Spleen (tissue), 7 donors: ENCODE data around the gene SMARCA1.

Experiments used
- CTCF ChIP-seq, 11 experiments: fragments of 200-600 bp in 7 of 11; fragments of 450-650 bp in 4 of 11; sonication (generic) in 4 of 11; IDR thresholded peaks in 8 of 11; conservative IDR thresholded peaks in 3 of 11; 1 replicate in 7 of 11; 2 replicates in 4 of 11; pipeline versions ENCODE4 v1.4.0 to v1.8.0; 2016 to 2021; ENCODE audit warnings: antibody characterized with exemption in 11 of 11, inconsistent platforms in 4 of 11, mild to moderate bottlenecking in 1 of 11
- POLR2A ChIP-seq, 3 donors: fragments of 450-650 bp; IDR thresholded peaks; one replicate each; pipeline ENCODE4 v1.5.1; 2017; ENCODE audit warnings: antibody characterized with exemption in 3 of 3, mild to moderate bottlenecking in 1 of 3
- POLR2AphosphoS5 ChIP-seq, 3 donors: sonication (generic); formaldehyde crosslinking; IDR thresholded peaks; one replicate each; pipeline ENCODE4 v1.5.1; 2017; ENCODE audit warnings: antibody characterized with exemption in 3 of 3
- donor health status: DM: no; HTN: no; CAD: no; lungs with moderate emphysema.
- donor health status: DM: no; HTN: no; CAD: no.
- donor health status: DM: no; HTN: no; CAD: no.

GRCh38 chrX:129450123-129450522 is 73.2 kb downstream of the SMARCA1 start:
- no peak for TF ChIP-seq CTCF (IDR thresholded peaks at IDR 0.05 in 8 of 11, conservative IDR thresholded peaks at IDR 0.05 in 3 of 11)
- TF ChIP-seq POLR2A (IDR thresholded peaks at IDR 0.05), result no peak
- no peak for TF ChIP-seq POLR2AphosphoS5 (IDR thresholded peaks at IDR 0.05)
